Colon (tissue), 2 donors: Measurements from ENCODE around the gene KIF23.
"Not testable (repeated sequence)": the region's sequence is repeated elsewhere in the genome, so short reads cannot be mapped to it uniquely, and the experiment has no call there.

ENCODE experiments used
- FAIRE-seq: peaks from 2 replicates; lab custom pipeline; 2012; peaks lifted over from hg19 to GRCh38; lab: Jason Lieb, UNC
- donor health status: control.
- donor health status: control.

KIF23 gene

GRCh38 chr15:69434679-69435078, 20.5 kb downstream of the KIF23 start:
- FAIRE-seq = no peak

- FAIRE-seq = no peak
Measured at GRCh38 chr15:69435985-69436384, 21.8 kb downstream of the KIF23 start.

- FAIRE-seq = no peak
Measured at GRCh38 chr15:69436951-69437350, 22.8 kb downstream of the KIF23 start.

- no peak for FAIRE-seq
Measured at GRCh38 chr15:69439623-69440022, 25.5 kb downstream of the KIF23 start.

GRCh38 chr15:69443032-69443611, 29.0 kb downstream of the KIF23 start:
- no peak for FAIRE-seq

GRCh38 chr15:69444686-69445085, 30.5 kb downstream of the KIF23 start:
- no peak for FAIRE-seq

GRCh38 chr15:69446953-69447352, 32.8 kb downstream of the KIF23 start:
- no peak for FAIRE-seq

GRCh38 chr15:69450221-69450620, 36.1 kb downstream of the KIF23 start:
- not testable (repeated sequence) for FAIRE-seq

GRCh38 chr15:69450968-69451695, 37.0 kb downstream of the KIF23 start:
- no peak for FAIRE-seq

- FAIRE-seq = no peak
Measured at GRCh38 chr15:69451951-69452691, 38.0 kb downstream of the KIF23 start.

GRCh38 chr15:69452692-69453521, 38.8 kb downstream of the KIF23 start, which contains the start of gene RPLP1:
TSS of gene RPLP1 (plus strand) at chr15:69452818. CDS start at chr15:69452949, 131 bp downstream.
- no peak for FAIRE-seq

GRCh38 chr15:69454953-69455352, 40.8 kb downstream of the KIF23 start:
- FAIRE-seq = no peak

- no peak for FAIRE-seq
Measured at GRCh38 chr15:69456208-69457166, 42.3 kb downstream of the KIF23 start.

GRCh38 chr15:69457304-69458280, 43.4 kb downstream of the KIF23 start:
- FAIRE-seq = no peak

- FAIRE-seq = no peak
Measured at GRCh38 chr15:69459066-69459465, 44.9 kb downstream of the KIF23 start.

GRCh38 chr15:69460481-69460880, 46.3 kb downstream of the KIF23 start:
- FAIRE-seq = no peak

- no peak for FAIRE-seq
Measured at GRCh38 chr15:69462030-69462492, 47.9 kb downstream of the KIF23 start.

GRCh38 chr15:69462493-69463181, 48.5 kb downstream of the KIF23 start:
- no peak for FAIRE-seq

- FAIRE-seq = no peak
Measured at GRCh38 chr15:69463182-69463756, 49.1 kb downstream of the KIF23 start.
